HepG2 (cell line): ENCODE measurements around the gene TATDN3. TPM values are rescaled to one million over a fixed set of nuclear protein-coding genes. Genes with fewer than 3 reads are reported as not detected.
A peak's percentile ranks its signal among the peaks of the same experiment; 100 is the strongest.

Experiments
- ARHGAP35 ChIP-seq: sonication (generic); formaldehyde crosslinking; IDR thresholded peaks from 2 replicates; pipeline ENCODE4 v1.9.0; 2022; ENCODE audit warnings: mild to moderate bottlenecking, inconsistent platforms, moderate library complexity, missing genetic modification reagents, borderline replicate concordance
- CHD4 ChIP-seq: fragments of 200-600 bp; sonication (generic); IDR thresholded peaks from 2 replicates; pipeline ENCODE4 v1.7.0; 2017; ENCODE audit warnings: mild to moderate bottlenecking, low read length, borderline replicate concordance
- EEA1 ChIP-seq: sonication (generic); formaldehyde crosslinking; IDR thresholded peaks from 2 replicates; pipeline ENCODE4 v1.5.1; 2020; ENCODE audit warnings: mild to moderate bottlenecking, missing genetic modification reagents, borderline replicate concordance
- HNF4G ChIP-seq, 2 experiments: sonication (generic) in 1 of 2; formaldehyde crosslinking in 1 of 2; IDR thresholded peaks; 2 replicates each; pipeline versions ENCODE4 v1.4.0 to v1.6.1; 2011 to 2020; ENCODE audit warnings: borderline replicate concordance in 2 of 2, low read depth in 2 of 2, mild to moderate bottlenecking in 2 of 2, low read length in 1 of 2, missing genetic modification reagents in 1 of 2, moderate library complexity in 1 of 2
- IKZF4 ChIP-seq: sonication (generic); formaldehyde crosslinking; IDR thresholded peaks from 2 replicates; pipeline ENCODE4 v1.5.1; 2020; ENCODE audit warnings: borderline replicate concordance, mild to moderate bottlenecking, low read depth, missing genetic modification reagents; ENCODE audit errors: not compliant biosample characterization
- LCORL ChIP-seq, 2 experiments: fragments of 450-650 bp in 1 of 2; sonication (generic) in 1 of 2; formaldehyde crosslinking in 1 of 2; IDR thresholded peaks; 2 replicates each; pipeline versions ENCODE4 v1.5.0 to v1.6.1; 2017 to 2020; ENCODE audit warnings: antibody characterized with exemption in 1 of 2, missing genetic modification reagents in 1 of 2
- MAF1 ChIP-seq: sonication (generic); formaldehyde crosslinking; IDR thresholded peaks from 2 replicates; pipeline ENCODE4 v1.5.0; 2020; ENCODE audit warnings: missing genetic modification reagents, borderline replicate concordance
- MAFK ChIP-seq, 2 experiments: IDR thresholded peaks in 1 of 2; conservative IDR thresholded peaks in 1 of 2; 2 replicates each; pipeline ENCODE4 v1.6.1; 2011; ENCODE audit warnings: improper control_type of control experiment in 2 of 2, low read length in 2 of 2
- NCOA1 ChIP-seq: sonication (generic); formaldehyde crosslinking; IDR thresholded peaks from 2 replicates; pipeline ENCODE4 v1.9.0; 2021; ENCODE audit warnings: missing genetic modification reagents
- NR3C1 ChIP-seq: sonication (generic); formaldehyde crosslinking; IDR thresholded peaks from 2 replicates; pipeline ENCODE4 v1.4.0; 2020; ENCODE audit warnings: missing genetic modification reagents
- RORA ChIP-seq: sonication (generic); formaldehyde crosslinking; IDR thresholded peaks from 2 replicates; pipeline ENCODE4 v1.5.0; 2020; ENCODE audit warnings: mild to moderate bottlenecking, missing genetic modification reagents, moderate library complexity
- SRY ChIP-seq: sonication (generic); formaldehyde crosslinking; IDR thresholded peaks from 2 replicates; pipeline ENCODE4 v1.8.0; 2022; ENCODE audit warnings: mild to moderate bottlenecking, missing genetic modification reagents
- TGIF2 ChIP-seq: IDR thresholded peaks from 2 replicates; pipeline ENCODE4 v1.6.1; 2016; ENCODE audit warnings: control low read depth, missing compliant biosample characterization
- ZBTB33 ChIP-seq: sonication (generic); formaldehyde crosslinking; IDR thresholded peaks from 2 replicates; pipeline ENCODE4 v1.4.0; 2020; ENCODE audit warnings: missing genetic modification reagents
- ZNF180 ChIP-seq: sonication (generic); formaldehyde crosslinking; IDR thresholded peaks from 2 replicates; pipeline ENCODE4 v1.4.0; 2020; ENCODE audit warnings: low read depth, missing genetic modification reagents, borderline replicate concordance
- ZNF292 ChIP-seq: sonication (generic); formaldehyde crosslinking; IDR thresholded peaks from 2 replicates; pipeline ENCODE4 v1.8.1; 2022; ENCODE audit warnings: mild to moderate bottlenecking, low read depth, missing genetic modification reagents, borderline replicate concordance
- ZNF335 ChIP-seq: sonication (generic); formaldehyde crosslinking; IDR thresholded peaks from 2 replicates; pipeline ENCODE4 v1.4.0; 2020; ENCODE audit warnings: missing genetic modification reagents
- ZNF512B ChIP-seq: sonication (generic); formaldehyde crosslinking; IDR thresholded peaks from 2 replicates; pipeline ENCODE4 v1.5.1; 2020; ENCODE audit warnings: missing genetic modification reagents, mild to moderate bottlenecking, borderline replicate concordance
- ZNF569 ChIP-seq: sonication (generic); formaldehyde crosslinking; IDR thresholded peaks from 2 replicates; pipeline ENCODE4 v1.5.0; 2020; ENCODE audit warnings: mild to moderate bottlenecking, missing genetic modification reagents, moderate library complexity, borderline replicate concordance
- polyA plus RNA-seq, 8 experiments: library from polyadenylated mRNA; depleted of rRNA in 3 of 8; stranded (reverse) in 7 of 8; unstranded in 1 of 8; fragments of >200 nt; fragmentation: Illumina TruSeq in 4 of 8; extraction: Trizol in 4 of 8; gene quantifications; 2 replicates each; pipeline versions ENCODE4 v1.2.1 to v1.2.3, GENCODE V29; 2011 to 2016; ENCODE audit warnings: low read depth in 4 of 8, missing spikeins in 1 of 8, mixed read lengths in 1 of 8; ENCODE audit not compliant: insufficient read depth in 1 of 8
- total RNA-seq, 5 experiments: library from RNA; depleted of rRNA; stranded (reverse); fragments of >200 nt; fragmentation: Illumina TruSeq; extraction: Trizol; gene quantifications; 2 replicates each; pipeline ENCODE4 v1.2.3, GENCODE V29; 2016; ENCODE audit warnings: low read depth in 1 of 5
- TF ChIP-seq, protein P1 (sequence below): sonication (generic); formaldehyde crosslinking; IDR thresholded peaks from 2 replicates; pipeline ENCODE4 v1.4.0; 2020; ENCODE audit warnings: missing genetic modification reagents
- TF ChIP-seq, protein P2 (sequence below): IDR thresholded peaks from 2 replicates; pipeline ENCODE4 v1.6.1; 2016; ENCODE audit warnings: low read depth, control low read depth

Gene TATDN3
- total and polyA plus RNA-seq, 2 of the 13 experiments (the other 11 are each of a cell fraction or from before 2014, with no cell fraction given) = 7.3 to 8.6 TPM

DNA sequence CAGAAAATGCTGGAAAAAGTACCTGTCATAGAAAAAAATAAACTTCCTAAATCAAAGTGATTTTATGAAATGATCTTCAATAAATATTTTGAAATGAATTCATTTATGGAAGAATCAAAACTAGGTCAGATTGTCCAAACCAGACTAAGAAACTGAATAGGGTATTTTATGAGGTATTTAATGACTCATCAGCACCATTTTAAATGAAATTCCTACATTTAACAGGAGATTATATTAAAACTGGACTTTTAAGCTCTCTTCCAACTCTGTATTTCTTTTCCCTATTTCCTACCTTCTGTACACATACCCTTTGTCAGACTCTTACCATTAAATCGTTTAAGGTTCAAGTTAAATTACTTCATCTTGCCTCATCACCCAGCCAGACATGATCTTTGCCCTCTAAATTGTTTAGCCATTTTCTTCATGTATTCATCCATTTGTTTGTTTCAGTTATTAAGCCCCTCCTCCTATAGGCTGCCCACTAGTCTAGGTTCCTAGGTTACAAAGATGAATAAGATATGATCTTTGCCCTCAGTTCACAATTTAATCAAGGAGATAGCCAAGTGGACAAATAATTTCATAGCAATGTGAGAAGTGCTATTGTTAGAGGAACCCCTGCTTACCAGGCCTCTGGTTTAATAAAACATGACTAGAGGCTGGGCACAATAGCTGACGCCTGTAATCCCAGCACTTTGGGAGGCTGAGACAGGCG is 25.0 kb downstream of the TATDN3 start (continued):
- TF ChIP-seq NR3C1 = no peak
- TF ChIP-seq, protein P1, sequence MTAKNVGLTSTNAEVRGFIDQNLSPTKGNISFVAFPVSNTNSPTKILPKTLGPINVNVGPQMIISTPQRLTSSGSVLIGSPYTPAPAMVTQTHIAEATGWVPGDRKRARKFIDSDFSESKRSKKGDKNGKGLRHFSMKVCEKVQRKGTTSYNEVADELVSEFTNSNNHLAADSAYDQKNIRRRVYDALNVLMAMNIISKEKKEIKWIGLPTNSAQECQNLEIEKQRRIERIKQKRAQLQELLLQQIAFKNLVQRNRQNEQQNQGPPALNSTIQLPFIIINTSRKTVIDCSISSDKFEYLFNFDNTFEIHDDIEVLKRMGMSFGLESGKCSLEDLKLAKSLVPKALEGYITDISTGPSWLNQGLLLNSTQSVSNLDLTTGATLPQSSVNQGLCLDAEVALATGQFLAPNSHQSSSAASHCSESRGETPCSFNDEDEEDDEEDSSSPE (CRISPR knock-in tag) = no peak
- peak; percentile 73 for TF ChIP-seq HNF4G (IDR thresholded peaks at IDR 0.05; ENCODE audit: borderline replicate concordance, low read depth, low read length)
- no peak; the same call in 1 of the 2 replicates for TF ChIP-seq HNF4G (CRISPR knock-in tag; IDR thresholded peaks at IDR 0.05; ENCODE audit: borderline replicate concordance, low read depth)
- TF ChIP-seq EEA1 (CRISPR knock-in tag) = no peak
- no peak for TF ChIP-seq NCOA1 (CRISPR knock-in tag)
- TF ChIP-seq RORA = no peak
- TF ChIP-seq ZNF335 (CRISPR knock-in tag) = no peak
- no peak for TF ChIP-seq SRY
- no peak for TF ChIP-seq IKZF4 (CRISPR knock-in tag)
- TF ChIP-seq, protein P2, sequence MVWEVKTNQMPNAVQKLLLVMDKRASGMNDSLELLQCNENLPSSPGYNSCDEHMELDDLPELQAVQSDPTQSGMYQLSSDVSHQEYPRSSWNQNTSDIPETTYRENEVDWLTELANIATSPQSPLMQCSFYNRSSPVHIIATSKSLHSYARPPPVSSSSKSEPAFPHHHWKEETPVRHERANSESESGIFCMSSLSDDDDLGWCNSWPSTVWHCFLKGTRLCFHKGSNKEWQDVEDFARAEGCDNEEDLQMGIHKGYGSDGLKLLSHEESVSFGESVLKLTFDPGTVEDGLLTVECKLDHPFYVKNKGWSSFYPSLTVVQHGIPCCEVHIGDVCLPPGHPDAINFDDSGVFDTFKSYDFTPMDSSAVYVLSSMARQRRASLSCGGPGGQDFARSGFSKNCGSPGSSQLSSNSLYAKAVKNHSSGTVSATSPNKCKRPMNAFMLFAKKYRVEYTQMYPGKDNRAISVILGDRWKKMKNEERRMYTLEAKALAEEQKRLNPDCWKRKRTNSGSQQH (CRISPR knock-in tag) = no peak
- no peak for TF ChIP-seq ZNF292 (CRISPR knock-in tag)
- no peak for TF ChIP-seq ZBTB33 (CRISPR knock-in tag)
- no peak for TF ChIP-seq MAFK (conservative IDR thresholded peaks at IDR 0.05 in 1 of 2, IDR thresholded peaks at IDR 0.05 in 1 of 2; ENCODE audit: low read length in 2 of 2)
- TF ChIP-seq MAF1 (CRISPR knock-in tag) = no peak
- TF ChIP-seq LCORL (IDR thresholded peaks at IDR 0.05) = no peak
- no peak for TF ChIP-seq LCORL (CRISPR knock-in tag; IDR thresholded peaks at IDR 0.05)
- no peak for TF ChIP-seq TGIF2 (CRISPR knock-in tag)
- no peak; the same call in 1 of the 2 replicates for TF ChIP-seq CHD4
- TF ChIP-seq ARHGAP35 (CRISPR knock-in tag) = no peak
- TF ChIP-seq ZNF569 (CRISPR knock-in tag) = no peak
- TF ChIP-seq ZNF512B = no peak
- no peak for TF ChIP-seq ZNF180 (CRISPR knock-in tag)
